Activated gamma-delta T cell treated with Interleukin-2 at 50 U/mL for 16 hours (primary cell): ENCODE measurements around the gene TTYH1.
A peak's percentile ranks its signal among the peaks of the same experiment; 100 is the strongest.
"Not testable (repeated sequence)": the region's sequence is repeated elsewhere in the genome, so short reads cannot be mapped to it uniquely, and the experiment has no call there.

Experiments used
- DNase-seq: peaks from one replicate; pipeline ENCODE4 v3.0.0-alpha.2; 2020

TTYH1 gene

GRCh38 chr19:54446349-54446748, 31.1 kb downstream of the TTYH1 start:
- not testable (repeated sequence) for DNase-seq

GRCh38 chr19:54448040-54448773, 32.9 kb downstream of the TTYH1 start:
- DNase-seq, result no peak

- peak; percentile 97 for DNase-seq
Observed at GRCh38 chr19:54448774-54449700, 33.8 kb downstream of the TTYH1 start, which contains the start of gene LENG8. Gene LENG8 (plus strand): TSS chr19:54449199. CDS start chr19:54451345, 2,146 bp downstream.

GRCh38 chr19:54449701-54450069, 34.4 kb downstream of the TTYH1 start:
- no peak for DNase-seq

GRCh38 chr19:54451331-54451871, 36.1 kb downstream of the TTYH1 start:
- DNase-seq, result no peak

GRCh38 chr19:54451997-54452396, 36.7 kb downstream of the TTYH1 start:
- no peak for DNase-seq

GRCh38 chr19:54452626-54453025, 37.4 kb downstream of the TTYH1 start:
- DNase-seq, result no peak

- no peak for DNase-seq
Observed at GRCh38 chr19:54453921-54454780, 38.9 kb downstream of the TTYH1 start.

GRCh38 chr19:54454781-54455675, 39.8 kb downstream of the TTYH1 start:
- DNase-seq, result no peak

- no peak for DNase-seq
Observed at GRCh38 chr19:54455786-54456422, 40.6 kb downstream of the TTYH1 start.

GRCh38 chr19:54456423-54457373, 41.4 kb downstream of the TTYH1 start:
- no peak for DNase-seq

GRCh38 chr19:54457773-54458647, 42.7 kb downstream of the TTYH1 start:
- DNase-seq, result no peak

- DNase-seq, result no peak
Observed at GRCh38 chr19:54458648-54459281, 43.5 kb downstream of the TTYH1 start.

- no peak for DNase-seq
Observed at GRCh38 chr19:54459282-54460229, 44.3 kb downstream of the TTYH1 start.

GRCh38 chr19:54460230-54461005, 45.2 kb downstream of the TTYH1 start:
- no peak for DNase-seq

GRCh38 chr19:54461210-54461609, 45.9 kb downstream of the TTYH1 start:
- no peak for DNase-seq
